ENCODE data around the gene TRIM66. TPM values are rescaled to one million over a fixed set of nuclear protein-coding genes. Genes with fewer than 3 reads are reported as not detected.

Gene TRIM66
- polyA plus RNA-seq, 1 donor from 2014 or later = 0.75 TPM

DNA sequence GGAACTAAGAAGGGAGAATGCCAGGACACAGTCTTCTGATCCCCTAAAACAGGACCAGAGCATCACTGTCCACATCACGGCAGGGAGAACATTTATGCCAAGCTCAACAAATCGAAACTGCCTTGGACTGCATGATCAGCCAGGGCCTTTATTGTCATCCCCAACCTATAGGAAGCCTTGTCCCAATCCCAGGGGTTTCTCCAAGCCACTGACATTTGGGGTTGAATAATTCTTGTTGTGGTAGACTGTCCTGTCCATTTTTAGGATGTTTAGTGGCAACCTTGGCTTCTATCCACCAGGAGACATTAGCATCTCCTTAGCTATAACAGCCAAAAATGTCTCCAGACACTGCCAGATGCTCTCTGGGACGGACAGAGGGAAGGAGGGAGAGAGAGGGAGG, 37.3 kb upstream of the TRIM66 start:
- no peaks in the 10 kb centered on the region for H3K9me3 Mint-ChIP-seq
- H3K27ac Mint-ChIP-seq = no peak overlapping the region
- peaks cover 2% of the 10 kb centered on the region for H3K27me3 Mint-ChIP-seq
- no peak overlapping the region for H3K4me3 Mint-ChIP-seq
- no peaks in the 10 kb centered on the region for H3K36me3 Mint-ChIP-seq
- peaks cover 5 to 15% (median 11%) of the 10 kb centered on the region in 3 donors for H3K4me1 Mint-ChIP-seq

DNA sequence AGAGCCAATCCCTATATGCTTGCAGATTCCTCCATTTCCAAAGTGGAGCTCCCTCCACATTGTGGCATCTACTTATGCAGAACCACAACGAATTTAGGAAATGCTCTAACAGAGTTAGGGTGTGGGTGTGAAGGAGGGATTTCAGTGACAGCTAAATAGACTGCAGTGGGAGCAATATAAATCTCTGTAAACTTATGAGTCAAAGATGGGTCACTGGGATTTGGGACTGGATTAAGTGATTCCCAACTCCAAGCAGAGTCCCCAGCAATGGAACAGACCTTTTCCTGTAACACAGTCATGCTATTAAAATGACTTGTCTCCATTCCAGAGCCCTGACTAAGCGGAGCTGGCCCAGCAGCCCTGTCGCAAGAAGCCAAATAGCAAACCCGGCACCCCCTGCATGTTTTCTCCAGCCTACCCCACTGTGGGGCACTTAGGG, 36.8 kb upstream of the TRIM66 start:
- Mint-ChIP-seq H3K4me1 (peaks cover 5 to 15% (median 11%) of the 10 kb centered on the region in 3 donors), H3K9me3 (no peaks in the 10 kb centered on the region), H3K4me3 (no peak overlapping the region), H3K36me3 (no peaks in the 10 kb centered on the region), H3K27me3 (peaks cover 2% of the 10 kb centered on the region), H3K27ac (no peak overlapping the region)

DNA sequence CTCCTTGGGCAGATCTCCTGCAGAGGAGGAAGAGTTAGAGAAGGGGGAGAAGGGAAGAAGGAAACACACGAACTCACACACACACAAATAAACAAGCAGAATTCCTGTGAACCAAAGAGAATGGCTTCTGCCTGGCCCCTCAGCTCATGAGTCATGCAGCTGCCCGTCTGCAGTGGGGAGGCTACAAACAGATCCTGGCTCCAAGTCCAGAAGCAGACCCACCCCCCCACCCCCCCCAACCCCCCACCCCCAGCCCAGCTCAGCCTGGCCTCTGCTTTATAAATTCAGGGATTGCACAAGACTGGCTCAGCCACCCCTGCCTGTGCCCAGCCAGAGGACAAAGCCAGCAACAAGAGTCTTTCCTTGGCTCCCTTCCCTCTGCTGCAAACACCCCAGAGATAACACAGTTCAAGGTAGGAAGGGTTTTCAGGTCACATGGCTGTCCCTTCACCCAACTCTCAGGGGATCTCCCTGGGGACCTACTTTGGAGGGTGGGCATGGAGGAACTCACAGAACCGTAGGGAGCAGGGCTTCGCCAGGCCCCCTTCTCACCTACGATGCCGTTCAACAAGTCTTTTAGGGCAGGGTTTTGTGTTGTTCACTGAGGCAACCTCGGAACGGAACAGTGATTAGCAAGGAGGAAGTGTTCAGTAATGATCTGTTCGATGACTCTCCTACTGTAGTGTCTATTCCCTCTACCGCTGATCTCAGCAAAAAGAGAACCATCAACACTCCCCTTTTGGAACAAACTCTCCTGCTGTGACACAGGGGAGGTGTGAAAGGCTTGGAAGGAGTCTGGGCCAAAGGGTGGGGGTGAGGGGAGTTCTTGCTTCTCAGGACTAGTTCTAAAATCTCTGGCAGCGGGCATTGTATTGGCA, 35.6 kb upstream of the TRIM66 start:
- H3K27ac Mint-ChIP-seq = peak overlapping the region in 1 of 3 donors; percentile 52
- H3K4me3 Mint-ChIP-seq = peak overlapping the region in 3 of 4 donors; percentile 81 to 93 (median 89)
- H3K27me3 Mint-ChIP-seq = peaks cover 2% of the 10 kb centered on the region
- H3K9me3 Mint-ChIP-seq = no peaks in the 10 kb centered on the region
- no peaks in the 10 kb centered on the region for H3K36me3 Mint-ChIP-seq
- peaks cover 5 to 15% (median 11%) of the 10 kb centered on the region in 3 donors for H3K4me1 Mint-ChIP-seq

DNA sequence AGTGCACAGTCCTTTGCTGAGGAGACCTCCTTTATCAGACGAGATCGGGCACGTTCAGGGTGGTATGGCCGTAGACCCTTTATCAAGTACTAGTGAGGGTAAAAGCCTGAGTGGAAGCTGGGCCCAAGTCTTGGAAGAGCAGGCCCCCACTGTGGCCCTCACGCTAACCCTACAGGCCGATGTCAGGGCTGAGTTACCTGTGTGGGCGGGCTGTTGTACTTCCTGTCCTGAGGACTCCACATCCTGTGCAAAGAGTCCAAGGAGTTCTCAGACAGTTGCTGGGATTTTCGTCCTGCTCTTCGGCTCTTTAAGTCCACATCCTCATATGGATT, 35.0 kb upstream of the TRIM66 start:
- Mint-ChIP-seq H3K27ac (peak overlapping the region in 1 of 3 donors; percentile 52), H3K4me1 (peaks cover 5 to 15% (median 11%) of the 10 kb centered on the region in 3 donors), H3K9me3 (no peaks in the 10 kb centered on the region), H3K27me3 (no peaks in the 10 kb centered on the region), H3K4me3 (peak overlapping the region in 2 of 4 donors; percentile 34 to 51), H3K36me3 (no peaks in the 10 kb centered on the region)

- Mint-ChIP-seq H3K4me3 (no peak overlapping the region), H3K27ac (no peak overlapping the region), H3K4me1 (peaks cover 5 to 15% (median 11%) of the 10 kb centered on the region in 3 donors), H3K27me3 (no peaks in the 10 kb centered on the region), H3K9me3 (no peaks in the 10 kb centered on the region), H3K36me3 (no peaks in the 10 kb centered on the region)
These were observed 33.0 kb upstream of the TRIM66 start for GRCh38 chr11:8715501-8715900.

DNA sequence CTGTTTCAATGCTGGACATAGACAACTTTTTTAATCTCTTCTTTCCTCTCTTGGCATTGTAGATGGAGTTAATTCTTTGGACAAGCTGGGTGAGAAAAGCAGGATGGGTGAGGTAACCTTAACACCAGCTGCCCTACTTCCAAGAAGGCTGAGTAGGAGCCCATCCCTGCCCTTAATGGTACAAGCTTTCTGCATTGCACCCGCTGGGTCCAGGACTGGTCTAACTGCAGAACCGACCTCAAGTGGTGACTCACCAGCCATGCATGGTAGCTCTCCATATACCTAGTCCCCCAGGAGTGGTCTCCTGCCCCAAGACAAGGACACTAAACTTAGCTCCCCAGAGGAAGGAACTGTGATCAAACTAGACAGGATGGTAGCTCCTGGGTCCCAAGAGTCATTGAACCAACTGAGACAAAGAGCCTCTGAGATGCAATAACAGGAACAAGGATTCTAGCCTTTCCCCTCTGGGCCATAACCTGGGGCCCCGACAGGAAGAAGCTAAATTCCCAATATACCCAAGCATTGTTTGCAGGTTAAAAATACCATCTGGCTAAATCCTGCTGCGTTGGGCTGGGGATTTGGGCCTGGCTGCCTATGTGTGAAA, 32.3 kb upstream of the TRIM66 start:
- Mint-ChIP-seq H3K4me3 (no peak overlapping the region), H3K27ac (peak overlapping the region in 1 of 3 donors; percentile 77), H3K36me3 (no peaks in the 10 kb centered on the region), H3K9me3 (no peaks in the 10 kb centered on the region), H3K27me3 (no peaks in the 10 kb centered on the region), H3K4me1 (peaks cover 5 to 15% (median 11%) of the 10 kb centered on the region in 3 donors)

- Mint-ChIP-seq H3K4me3 (peak overlapping the region in 1 of 4 donors; percentile 31), H3K27ac (no peak overlapping the region), H3K27me3 (no peaks in the 10 kb centered on the region), H3K9me3 (no peaks in the 10 kb centered on the region), H3K4me1 (peaks cover 5 to 15% (median 11%) of the 10 kb centered on the region in 3 donors), H3K36me3 (no peaks in the 10 kb centered on the region)
These were observed 31.4 kb upstream of the TRIM66 start for GRCh38 chr11:8713760-8714454.

DNA sequence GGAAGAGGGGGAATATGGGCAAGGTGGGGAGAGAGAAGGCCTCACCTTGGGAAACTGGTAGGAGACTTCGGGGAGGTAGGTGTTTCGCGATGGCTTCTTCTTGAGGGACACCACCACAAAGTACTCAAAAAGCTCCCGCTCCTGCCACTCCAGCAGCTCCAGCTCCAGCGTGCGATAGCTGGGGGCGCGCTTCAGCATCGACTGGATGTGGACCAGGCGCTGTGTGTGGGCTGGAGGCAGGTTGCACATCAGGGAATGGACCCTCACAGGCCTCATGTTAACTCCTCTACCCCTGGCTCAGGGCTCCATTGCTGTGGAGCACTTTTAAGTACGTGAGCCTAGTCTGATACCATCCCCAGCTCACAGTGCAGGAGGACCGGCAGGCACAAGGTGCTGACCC, 30.0 kb upstream of the TRIM66 start:
- H3K9me3 Mint-ChIP-seq = no peaks in the 10 kb centered on the region
- no peaks in the 10 kb centered on the region for H3K27me3 Mint-ChIP-seq
- no peak overlapping the region for H3K4me3 Mint-ChIP-seq
- peaks cover 0 to 4% (median 2%) of the 10 kb centered on the region in 3 donors for H3K4me1 Mint-ChIP-seq
- H3K27ac Mint-ChIP-seq = no peak overlapping the region
- H3K36me3 Mint-ChIP-seq = no peaks in the 10 kb centered on the region

DNA sequence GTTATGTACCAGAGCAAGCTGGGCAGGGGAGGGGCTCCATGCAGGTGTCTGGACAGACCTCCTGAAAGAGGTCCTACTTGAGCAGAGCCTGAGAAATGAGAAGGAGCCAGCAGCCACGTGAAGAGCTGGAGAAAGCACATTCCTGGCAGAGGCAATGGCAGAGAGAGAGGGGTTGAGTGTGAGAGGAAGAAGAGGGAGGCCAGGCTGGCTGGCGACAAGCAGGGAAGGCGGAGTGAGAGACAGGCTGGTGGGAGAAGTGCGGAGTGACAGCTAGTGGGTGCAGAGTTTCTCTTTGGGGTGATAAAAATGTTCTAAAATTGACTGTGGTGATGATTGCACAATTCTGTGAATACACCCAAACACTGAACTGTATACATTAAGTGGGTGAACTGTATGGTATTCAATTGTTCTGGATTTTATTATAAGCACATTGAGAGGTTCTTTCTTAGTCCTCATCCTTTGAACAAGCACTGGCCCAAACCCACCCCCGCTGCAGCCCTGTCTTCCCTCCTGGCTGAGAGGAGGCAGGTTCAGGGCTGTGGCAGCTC, 29.5 kb upstream of the TRIM66 start:
- Mint-ChIP-seq H3K4me3 (peak overlapping the region in 1 of 4 donors; percentile 88), H3K9me3 (no peaks in the 10 kb centered on the region), H3K36me3 (no peaks in the 10 kb centered on the region), H3K27ac (no peak overlapping the region), H3K27me3 (no peaks in the 10 kb centered on the region), H3K4me1 (no peaks in the 10 kb centered on the region)

DNA sequence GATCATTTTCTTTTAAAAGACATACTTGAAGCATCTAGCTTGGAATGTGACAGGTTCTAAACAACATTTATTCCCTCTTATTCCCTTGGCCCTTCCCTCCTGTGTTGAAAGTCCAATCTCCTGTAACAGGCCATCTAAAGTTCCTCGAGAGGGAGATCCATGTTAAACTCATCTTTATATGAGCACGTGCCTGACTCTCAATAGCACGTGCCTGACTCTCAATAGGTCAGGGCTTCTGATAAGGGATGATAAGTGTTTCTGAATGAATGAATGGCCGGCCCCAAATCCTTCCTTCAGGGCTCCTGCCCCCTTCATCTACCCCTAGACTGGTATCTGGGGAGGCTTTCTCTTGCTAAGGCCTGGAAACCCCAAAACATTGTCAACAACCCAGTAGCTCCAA, 27.3 kb upstream of the TRIM66 start:
- Mint-ChIP-seq H3K4me3 (no peak overlapping the region), H3K4me1 (no peaks in the 10 kb centered on the region), H3K36me3 (peaks cover 3% of the 10 kb centered on the region), H3K27me3 (no peaks in the 10 kb centered on the region), H3K9me3 (no peaks in the 10 kb centered on the region), H3K27ac (no peak overlapping the region)

GRCh38 chr11:8709002-8709672, 26.7 kb upstream of the TRIM66 start:
- no peaks in the 10 kb centered on the region for H3K4me1 Mint-ChIP-seq
- no peaks in the 10 kb centered on the region for H3K9me3 Mint-ChIP-seq
- no peak overlapping the region for H3K4me3 Mint-ChIP-seq
- peaks cover 3% of the 10 kb centered on the region for H3K36me3 Mint-ChIP-seq
- H3K27ac Mint-ChIP-seq = no peak overlapping the region
- no peaks in the 10 kb centered on the region for H3K27me3 Mint-ChIP-seq

- no peaks in the 10 kb centered on the region for H3K4me1 Mint-ChIP-seq
- H3K36me3 Mint-ChIP-seq = peaks cover 3% of the 10 kb centered on the region
- H3K9me3 Mint-ChIP-seq = no peaks in the 10 kb centered on the region
- H3K27me3 Mint-ChIP-seq = no peaks in the 10 kb centered on the region
- H3K4me3 Mint-ChIP-seq = no peak overlapping the region
- H3K27ac Mint-ChIP-seq = no peak overlapping the region
These were observed 25.2 kb upstream of the TRIM66 start for GRCh38 chr11:8707541-8708191.

- Mint-ChIP-seq H3K27ac (no peak overlapping the region), H3K9me3 (no peaks in the 10 kb centered on the region), H3K4me1 (peaks cover 0 to 3% (median 0%) of the 10 kb centered on the region in 3 donors), H3K27me3 (no peaks in the 10 kb centered on the region), H3K4me3 (no peak overlapping the region), H3K36me3 (peaks cover 5% of the 10 kb centered on the region)
These were observed 24.4 kb upstream of the TRIM66 start for GRCh38 chr11:8706673-8707432.

DNA sequence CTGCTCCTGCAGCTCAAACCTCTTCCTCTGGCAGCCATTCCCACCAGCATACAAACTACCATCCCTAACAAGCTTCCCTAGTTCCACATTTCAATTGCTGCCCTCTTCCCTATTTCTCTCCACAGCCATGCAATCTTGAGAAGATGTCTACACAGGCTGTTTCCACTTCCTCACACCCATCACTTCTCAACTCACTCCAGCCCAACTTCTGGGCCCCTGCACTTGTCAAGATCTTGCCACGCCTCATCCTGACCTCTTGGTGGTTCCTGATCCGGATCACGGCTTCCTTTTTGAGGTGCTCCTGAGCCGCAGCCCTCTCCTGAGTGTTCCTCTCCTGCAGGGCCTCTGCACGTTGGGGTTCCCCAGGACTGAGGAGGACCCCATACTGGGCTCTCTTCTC, 22.7 kb upstream of the TRIM66 start:
- Mint-ChIP-seq H3K27me3 (no peaks in the 10 kb centered on the region), H3K4me3 (no peak overlapping the region), H3K9me3 (no peaks in the 10 kb centered on the region), H3K4me1 (peaks cover 0 to 3% (median 3%) of the 10 kb centered on the region in 3 donors), H3K36me3 (peaks cover 9% of the 10 kb centered on the region), H3K27ac (no peak overlapping the region)
